GM12878 (cell line): ENCODE results near the gene SHC4. TPM values are rescaled to one million over a fixed set of nuclear protein-coding genes. Genes with fewer than 3 reads are reported as not detected.
"Not testable (repeated sequence)": the region's sequence is repeated elsewhere in the genome, so short reads cannot be mapped to it uniquely, and the experiment has no call there.

Experiments
- ATAC-seq: fragments of 200-7000 bp; cut with Tn5 transposase; 3 replicates; pipeline ENCODE4 v1.9.1; 2020; ENCODE audit warnings: mild to moderate bottlenecking, moderate library complexity
- BruUV-seq: library from RNA; stranded (reverse); fragments of 400-500 nt; replicated peaks from 2 replicates; lab custom pipeline; 2021; lab: Mats Ljungman, UMichigan
- CTCF ChIA-PET: fragments of 300-600 bp; sonication (Branson Sonifier 250); formaldehyde crosslinking; extraction: SDS; loops from one replicate; lab custom pipeline; 2021; ENCODE audit warnings: inconsistent platforms; lab: Yijun Ruan, JAX
- POLR2A ChIA-PET: fragments of 350-600 bp; formaldehyde crosslinking; extraction: SDS; loops from one replicate; lab custom pipeline; 2021; ENCODE audit warnings: inconsistent platforms; lab: Charles Lee
- RAD21 ChIA-PET: fragments of 300-600 bp; sonication (Branson Sonifier 250); formaldehyde crosslinking; loops from one replicate; lab custom pipeline; 2023; ENCODE audit warnings: antibody characterized with exemption; ENCODE audit not compliant: unreplicated experiment; lab: Charles Lee
- SMC1A ChIA-PET: fragments of 300-600 bp; sonication (Branson Sonifier 250); formaldehyde crosslinking; loops from one replicate; lab custom pipeline; 2023; ENCODE audit not compliant: unreplicated experiment, uncharacterized antibody; lab: Charles Lee
- DNase-seq: peaks from one replicate; pipeline ENCODE4 v3.0.0-alpha.2; 2011; ENCODE audit warnings: low read depth, low spot score
- FAIRE-seq: peaks from 3 replicates; lab custom pipeline; 2011; peaks lifted over from hg19 to GRCh38; lab: Jason Lieb, UNC
- H2AFZ ChIP-seq: 2 replicates; pipeline ENCODE4 v1.6.0; 2011; ENCODE audit warnings: low read depth, low read length, control low read depth; ENCODE audit not compliant: control insufficient read depth
- H3K27ac ChIP-seq: 2 replicates; pipeline ENCODE4 v1.5.1; 2011; ENCODE audit warnings: control low read depth; ENCODE audit not compliant: control insufficient read depth, insufficient read depth
- H3K27me3 ChIP-seq, 2 experiments: replicated peaks in 1 of 2; 2 replicates each; pipeline versions ENCODE4 v1.6.0 to v1.6.1; 2011; ENCODE audit warnings: low read length in 1 of 2; ENCODE audit not compliant: control insufficient read depth in 2 of 2, insufficient read depth in 2 of 2
- H3K36me3 ChIP-seq, 2 experiments: 2 replicates each; pipeline ENCODE4 v1.5.1; 2011; ENCODE audit warnings: low read length in 1 of 2; ENCODE audit not compliant: control insufficient read depth in 2 of 2, insufficient read depth in 2 of 2
- H3K4me1 ChIP-seq: 2 replicates; pipeline ENCODE4 v1.6.1; 2011; ENCODE audit warnings: mild to moderate bottlenecking, low read length, moderate library complexity, mixed read lengths; ENCODE audit not compliant: control insufficient read depth, insufficient read depth
- H3K4me2 ChIP-seq: 2 replicates; pipeline ENCODE4 v1.6.0; 2011; ENCODE audit warnings: control low read depth; ENCODE audit not compliant: control insufficient read depth, insufficient read depth
- H3K4me3 ChIP-seq: fragments of 200-600 bp; sonication (generic); 2 replicates; pipeline ENCODE4 v1.5.1; 2016
- H3K79me2 ChIP-seq: 2 replicates; pipeline ENCODE4 v1.6.0; 2011; ENCODE audit warnings: low read length; ENCODE audit not compliant: control insufficient read depth, insufficient read depth
- H3K9ac ChIP-seq: 2 replicates; pipeline ENCODE4 v1.8.0; 2011; ENCODE audit warnings: low read length, control low read depth, mixed read lengths; ENCODE audit not compliant: control insufficient read depth, insufficient read depth
- H3K9me3 ChIP-seq: replicated peaks from 3 replicates; pipeline ENCODE4 v1.5.1; 2011; ENCODE audit warnings: mild to moderate bottlenecking, low read length; ENCODE audit not compliant: control insufficient read depth, insufficient read depth
- H4K20me1 ChIP-seq: 2 replicates; pipeline ENCODE4 v1.6.0; 2011; ENCODE audit not compliant: control insufficient read depth, insufficient read depth
- CEBPB ChIP-seq, 2 experiments: fragments of 150-350 bp in 1 of 2; IDR thresholded peaks; 2 replicates each; pipeline ENCODE4 v1.6.1; 2012 to 2014; ENCODE audit warnings: low read depth in 2 of 2, low read length in 2 of 2, borderline replicate concordance in 1 of 2, inconsistent platforms in 1 of 2
- CREB1 ChIP-seq: IDR thresholded peaks from 2 replicates; pipeline ENCODE4 v1.6.1; 2012; ENCODE audit warnings: low read depth, mild to moderate bottlenecking, inconsistent platforms
- CREM ChIP-seq: IDR thresholded peaks from 2 replicates; pipeline ENCODE4 v1.6.1; 2014; ENCODE audit warnings: antibody characterized with exemption, low read depth
- ETV6 ChIP-seq, 2 experiments: fragments of 450-650 bp in 1 of 2; IDR thresholded peaks in 1 of 2; conservative IDR thresholded peaks in 1 of 2; 2 replicates each; pipeline ENCODE4 v1.6.1; 2014; ENCODE audit warnings: antibody characterized with exemption in 1 of 2, borderline replicate concordance in 1 of 2, low read depth in 1 of 2, mild to moderate bottlenecking in 1 of 2, moderate library complexity in 1 of 2
- GABPA ChIP-seq: IDR thresholded peaks from 2 replicates; pipeline ENCODE4 v1.6.1; 2014; ENCODE audit warnings: antibody characterized with exemption, low read depth, mild to moderate bottlenecking, inconsistent platforms
- HDGF ChIP-seq: fragments of 450-650 bp; IDR thresholded peaks from 2 replicates; pipeline ENCODE4 v1.6.1; 2016; ENCODE audit warnings: antibody characterized with exemption
- MXI1 ChIP-seq: fragments of 150-350 bp; IDR thresholded peaks from 2 replicates; pipeline ENCODE4 v1.6.1; 2011; ENCODE audit warnings: low read depth, mild to moderate bottlenecking, inconsistent platforms, low read length, improper control_type of control experiment
- SIX5 ChIP-seq: IDR thresholded peaks from 2 replicates; pipeline ENCODE4 v1.6.1; 2011; ENCODE audit warnings: mild to moderate bottlenecking, low read depth, low read length, moderate library complexity; ENCODE audit not compliant: severe bottlenecking
- SMAD1 ChIP-seq: fragments of 450-650 bp; IDR thresholded peaks from 2 replicates; pipeline ENCODE4 v1.6.1; 2018; ENCODE audit warnings: mild to moderate bottlenecking, low read depth; ENCODE audit not compliant: partially characterized antibody
- SMARCA5 ChIP-seq: fragments of 450-650 bp; IDR thresholded peaks from 2 replicates; pipeline ENCODE4 v1.6.1; 2017; ENCODE audit warnings: mild to moderate bottlenecking
- STAT3 ChIP-seq: IDR thresholded peaks from 2 replicates; pipeline ENCODE4 v1.6.1; 2011; ENCODE audit warnings: low read depth, low read length, improper control_type of control experiment
- SUPT20H ChIP-seq: IDR thresholded peaks from 2 replicates; pipeline ENCODE4 v1.6.1; 2011; ENCODE audit warnings: low read depth, mild to moderate bottlenecking, low read length, moderate library complexity, borderline replicate concordance; ENCODE audit not compliant: control insufficient read depth
- TCF12 ChIP-seq: IDR thresholded peaks from 2 replicates; pipeline ENCODE4 v1.6.1; 2011; ENCODE audit warnings: low read depth, mild to moderate bottlenecking, low read length
- ZNF24 ChIP-seq: fragments of 450-650 bp; IDR thresholded peaks from 2 replicates; pipeline ENCODE4 v1.6.1; 2017; ENCODE audit warnings: antibody characterized with exemption, mild to moderate bottlenecking
- WGBS: methylation state at CpG from one replicate; pipeline ENCODE4 v1.1.6; 2016; ENCODE audit warnings: low lambda C conversion rate; ENCODE audit not compliant: insufficient replicate concordance, insufficient coverage; ENCODE audit errors: missing lambda C conversion rate; 5-methylcytosine and 5-hydroxymethylcytosine counted together
- in situ Hi-C: fragments of 300-500 bp; cut with MboI; formaldehyde crosslinking; loops from 9 replicates; pipeline ENCODE4 v1.14.3; 2018; ENCODE audit warnings: mixed read lengths
- intact Hi-C: fragments of 100-400 bp; cut with micrococcal nuclease; formaldehyde crosslinking; loops from one replicate; pipeline ENCODE4 v1.14.2; 2022; ENCODE audit not compliant: unreplicated experiment
- polyA plus RNA-seq, 11 experiments: library from polyadenylated mRNA; depleted of rRNA in 4 of 11; unstranded in 6 of 11; stranded (reverse) in 5 of 11; fragments of >200 nt; fragmentation: Nextera tagmentation in 4 of 11; fragmentation: Illumina TruSeq in 1 of 11; extraction: Ambion mirVana in 4 of 11; extraction: Trizol in 1 of 11; gene quantifications; 1 replicate in 1 of 11; 2 replicates in 10 of 11; pipeline versions ENCODE4 v1.2.1 to v1.2.3, GENCODE V29; 2011 to 2016; ENCODE audit warnings: inconsistent platforms in 2 of 11, missing spikeins in 2 of 11, low read depth in 1 of 11
- total RNA-seq, 4 experiments: library from RNA; depleted of rRNA in 3 of 4; stranded (reverse); fragments of >200 nt in 3 of 4; fragmentation: Illumina TruSeq in 1 of 4; extraction: Trizol in 1 of 4; gene quantifications; 2 replicates each; pipeline versions ENCODE4 v1.2.1 to v1.2.3, GENCODE V29; 2013 to 2021
- TF ChIP-seq, protein P1 (sequence below): fragments of 450-650 bp; IDR thresholded peaks from 2 replicates; pipeline ENCODE4 v1.6.1; 2017; ENCODE audit warnings: antibody characterized with exemption, mild to moderate bottlenecking, moderate library complexity

SHC4 gene
- total and polyA plus RNA-seq, 10 of the 15 experiments (the other 5 are each of a cell fraction or from before 2014, with no cell fraction given), result 0.04 to 0.87 (median 0.14) TPM

GRCh38 chr15:48970926-48971325 is 7.2 kb upstream of the SHC4 start:
- H3K4me2 ChIP-seq, FAIRE-seq, H3K27ac ChIP-seq, H3K36me3 ChIP-seq, H3K27me3 ChIP-seq, in situ Hi-C loops, RAD21 ChIA-PET, H3K9me3 ChIP-seq, H4K20me1 ChIP-seq, SMC1A ChIA-PET, H3K79me2 ChIP-seq, H3K4me1 ChIP-seq, H3K9ac ChIP-seq, H3K4me3 ChIP-seq, ATAC-seq, H2AFZ ChIP-seq, BruUV-seq, DNase-seq: not testable (repeated sequence)
- intact Hi-C loops, result loop anchor here (5.0 kb wide), 1 partner anchor 59 kb away; no protein-coding TSS in a partner anchor
- ChIA-PET POLR2A (interaction anchor here (0.6 kb wide), 1 partner anchor 548 kb away, joined by 5 read pairs; no protein-coding TSS in a partner anchor), CTCF (interaction anchor here (8.6 kb wide), 1 partner anchor 107 kb away, joined by 134 read pairs; no protein-coding TSS in a partner anchor)
- WGBS, result 0% methylated on average over 1 of the region's 1 CpG

DNA sequence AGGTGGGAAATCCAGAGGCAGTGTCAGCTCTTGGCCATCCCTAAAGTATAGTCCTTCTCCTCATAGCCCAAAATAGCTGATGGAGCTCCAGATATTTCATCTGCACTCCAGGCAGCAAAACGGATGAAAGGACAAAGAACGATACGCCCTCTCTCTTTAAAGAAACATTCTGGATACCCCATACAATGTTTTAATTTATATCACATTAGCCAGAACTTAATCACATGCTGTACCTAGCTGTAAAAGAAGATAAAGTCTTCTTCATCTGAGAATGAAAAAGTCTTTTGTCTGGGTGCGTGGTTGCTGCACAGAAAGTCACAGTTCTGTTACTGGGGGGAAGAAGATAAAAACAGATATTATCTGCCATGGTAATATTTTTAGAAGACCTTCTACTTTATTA is 4.3 kb upstream of the SHC4 start:
- no peak overlapping the region for H2AFZ ChIP-seq
- RAD21 ChIA-PET, result interaction anchor here (1.2 to 5.1 kb wide), 4 partner anchors 8 to 106 kb away, joined by 3 to 78 read pairs (median 18); partner anchors contain the start of gene EID1
- no peak for FAIRE-seq
- in situ Hi-C loops (no loop called here), intact Hi-C loops (loop anchor here (5.0 kb wide), 1 partner anchor 86 kb away; no protein-coding TSS in a partner anchor)
- H3K4me1 ChIP-seq, result no peaks in the 10 kb centered on the region; the same call in 1 of the 2 replicates
- DNase-seq, result no peak
- H3K36me3 ChIP-seq, result no peaks in the 10 kb centered on the region
- SMC1A ChIA-PET, result interaction anchor here (1.4 to 6.6 kb wide), 8 partner anchors 6 to 108 kb away, joined by 3 to 112 read pairs (median 36); partner anchors contain the start of gene EID1
- no peaks in the 10 kb centered on the region for H4K20me1 ChIP-seq
- H3K79me2 ChIP-seq, result no peaks in the 10 kb centered on the region
- POLR2A ChIA-PET, result interaction anchor here (2.3 kb wide), 1 partner anchor 9 kb away, joined by 9 read pairs; no protein-coding TSS in a partner anchor
- H3K9me3 ChIP-seq, result no peaks in the 10 kb centered on the region; the same call in 2 of the 3 replicates
- H3K4me2 ChIP-seq, result no peak overlapping the region
- no peak for ATAC-seq
- no peak overlapping the region for H3K9ac ChIP-seq
- no peak overlapping the region for H3K4me3 ChIP-seq
- no peak overlapping the region for H3K27ac ChIP-seq
- 92% methylated on average over 4 of the region's 4 CpGs for WGBS
- CTCF ChIA-PET, result interaction anchor here (0.8 to 9.1 kb wide), 7 partner anchors 8 to 177 kb away, joined by 3 to 129 read pairs (median 18); partner anchors contain the start of gene EID1
- BruUV-seq, result no TSS peak
- H3K27me3 ChIP-seq, result peaks cover 0 to 6% of the 10 kb centered on the region in 2 experiments; a peak in 2 of 4 replicates
- TF ChIP-seq SMAD1 (no peak), STAT3 (no peak), ETV6 (conservative IDR thresholded peaks at IDR 0.05 in 1 of 2, IDR thresholded peaks at IDR 0.05 in 1 of 2; ENCODE audit: borderline replicate concordance in 1 of 2, low read depth in 1 of 2) (no peak), MXI1 (no peak), TCF12 (no peak), SIX5 (no peak), CEBPB (IDR thresholded peaks at IDR 0.05; ENCODE audit: borderline replicate concordance in 1 of 2, low read depth in 2 of 2, low read length in 2 of 2) (no peak), ZNF24 (no peak), SMARCA5 (no peak), SUPT20H (no peak), CREM (no peak), HDGF (no peak), GABPA (no peak), CREB1 (no peak)
- TF ChIP-seq, protein P1, sequence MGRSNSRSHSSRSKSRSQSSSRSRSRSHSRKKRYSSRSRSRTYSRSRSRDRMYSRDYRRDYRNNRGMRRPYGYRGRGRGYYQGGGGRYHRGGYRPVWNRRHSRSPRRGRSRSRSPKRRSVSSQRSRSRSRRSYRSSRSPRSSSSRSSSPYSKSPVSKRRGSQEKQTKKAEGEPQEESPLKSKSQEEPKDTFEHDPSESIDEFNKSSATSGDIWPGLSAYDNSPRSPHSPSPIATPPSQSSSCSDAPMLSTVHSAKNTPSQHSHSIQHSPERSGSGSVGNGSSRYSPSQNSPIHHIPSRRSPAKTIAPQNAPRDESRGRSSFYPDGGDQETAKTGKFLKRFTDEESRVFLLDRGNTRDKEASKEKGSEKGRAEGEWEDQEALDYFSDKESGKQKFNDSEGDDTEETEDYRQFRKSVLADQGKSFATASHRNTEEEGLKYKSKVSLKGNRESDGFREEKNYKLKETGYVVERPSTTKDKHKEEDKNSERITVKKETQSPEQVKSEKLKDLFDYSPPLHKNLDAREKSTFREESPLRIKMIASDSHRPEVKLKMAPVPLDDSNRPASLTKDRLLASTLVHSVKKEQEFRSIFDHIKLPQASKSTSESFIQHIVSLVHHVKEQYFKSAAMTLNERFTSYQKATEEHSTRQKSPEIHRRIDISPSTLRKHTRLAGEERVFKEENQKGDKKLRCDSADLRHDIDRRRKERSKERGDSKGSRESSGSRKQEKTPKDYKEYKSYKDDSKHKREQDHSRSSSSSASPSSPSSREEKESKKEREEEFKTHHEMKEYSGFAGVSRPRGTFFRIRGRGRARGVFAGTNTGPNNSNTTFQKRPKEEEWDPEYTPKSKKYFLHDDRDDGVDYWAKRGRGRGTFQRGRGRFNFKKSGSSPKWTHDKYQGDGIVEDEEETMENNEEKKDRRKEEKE, result no peak
